Head of caudate nucleus (tissue), 42 donors: ENCODE data around the gene SPTBN4.

ENCODE experiments used
- DNase-seq, 42 donors: peaks; one replicate each; pipeline versions ENCODE4 v3.0.0 to v3.0.0-alpha.2; 2020 to 2021; ENCODE audit warnings: mixed read lengths in 7 of 42
- intact Hi-C: fragments of 100-400 bp; cut with DNase I; formaldehyde crosslinking; loops from one replicate; pipeline ENCODE4 v1.15.0; 2022

SPTBN4 gene

GRCh38 chr19:40604647-40605215 is 137.9 kb downstream of the SPTBN4 start:
- intact Hi-C loops, result no loop called here
- DNase-seq, result no peak

GRCh38 chr19:40605216-40605971 is 138.6 kb downstream of the SPTBN4 start:
- intact Hi-C loops, result no loop called here
- peak in 40 of 42 donors; percentile 39 to 86 (median 66) for DNase-seq

GRCh38 chr19:40607311-40608239 is 140.8 kb downstream of the SPTBN4 start:
- intact Hi-C loops, result no loop called here
- DNase-seq, result no peak

GRCh38 chr19:40608240-40608621 is 141.4 kb downstream of the SPTBN4 start:
- no peak for DNase-seq
- intact Hi-C loops, result no loop called here

DNA sequence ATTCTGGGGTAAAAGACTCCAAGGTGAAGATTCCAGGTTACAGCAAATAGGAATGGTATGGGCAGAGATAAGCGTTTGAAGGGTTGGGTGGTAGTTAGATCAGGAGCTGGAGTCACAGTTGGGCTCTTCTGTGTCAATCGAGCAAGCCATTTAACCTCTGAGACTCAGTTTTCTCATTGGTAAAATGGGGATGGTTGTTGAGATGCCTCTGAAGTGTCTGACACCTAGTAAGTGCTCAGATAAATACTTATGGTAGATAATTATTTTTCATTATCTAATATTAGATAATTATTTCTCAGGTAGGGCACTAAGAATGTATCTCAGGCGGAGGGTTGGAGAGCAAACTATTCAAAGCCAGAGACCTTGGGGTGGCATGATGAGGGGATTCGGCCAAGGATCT is 142.2 kb downstream of the SPTBN4 start:
- intact Hi-C loops, result no loop called here
- DNase-seq, result no peak

DNA sequence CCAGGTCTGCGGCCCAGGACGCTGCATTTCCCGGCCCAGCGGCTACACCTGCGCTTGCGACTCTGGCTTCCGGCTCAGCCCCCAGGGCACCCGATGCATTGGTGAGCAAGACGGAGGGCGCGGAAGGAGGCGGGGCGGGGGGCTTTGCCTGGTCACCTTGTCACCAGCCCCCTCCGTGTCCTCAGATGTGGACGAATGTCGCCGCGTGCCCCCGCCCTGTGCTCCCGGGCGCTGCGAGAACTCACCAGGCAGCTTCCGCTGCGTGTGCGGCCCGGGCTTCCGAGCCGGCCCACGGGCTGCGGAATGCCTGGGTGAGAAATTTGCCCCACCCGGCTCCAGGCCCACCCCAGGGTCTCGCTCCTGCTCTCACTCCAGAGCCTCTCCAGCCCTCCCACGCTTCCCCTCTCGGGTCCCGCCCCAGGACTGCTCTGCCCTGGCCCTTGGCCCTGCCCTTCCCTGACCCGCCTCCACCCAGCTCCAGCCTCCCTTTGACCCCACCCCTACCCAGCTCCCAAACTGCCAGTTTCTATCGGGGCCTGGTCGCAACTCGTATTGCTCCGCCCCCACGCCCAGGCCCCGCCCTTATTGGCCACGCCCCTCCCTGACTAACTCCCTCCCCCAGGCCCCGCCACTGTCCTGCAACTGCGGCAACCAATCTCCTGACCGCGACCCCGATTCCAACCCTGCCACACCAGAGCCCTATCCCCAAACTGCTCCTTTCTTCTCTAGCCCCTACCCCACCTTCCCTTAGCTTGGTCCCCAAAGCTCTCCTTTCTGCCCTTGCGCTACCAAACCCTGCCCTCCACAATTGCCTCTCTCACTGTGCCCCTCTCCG is 143.0 kb downstream of the SPTBN4 start:
- DNase-seq, result peak in 40 of 42 donors; percentile 48 to 90 (median 70)
- intact Hi-C loops, result no loop called here

DNA sequence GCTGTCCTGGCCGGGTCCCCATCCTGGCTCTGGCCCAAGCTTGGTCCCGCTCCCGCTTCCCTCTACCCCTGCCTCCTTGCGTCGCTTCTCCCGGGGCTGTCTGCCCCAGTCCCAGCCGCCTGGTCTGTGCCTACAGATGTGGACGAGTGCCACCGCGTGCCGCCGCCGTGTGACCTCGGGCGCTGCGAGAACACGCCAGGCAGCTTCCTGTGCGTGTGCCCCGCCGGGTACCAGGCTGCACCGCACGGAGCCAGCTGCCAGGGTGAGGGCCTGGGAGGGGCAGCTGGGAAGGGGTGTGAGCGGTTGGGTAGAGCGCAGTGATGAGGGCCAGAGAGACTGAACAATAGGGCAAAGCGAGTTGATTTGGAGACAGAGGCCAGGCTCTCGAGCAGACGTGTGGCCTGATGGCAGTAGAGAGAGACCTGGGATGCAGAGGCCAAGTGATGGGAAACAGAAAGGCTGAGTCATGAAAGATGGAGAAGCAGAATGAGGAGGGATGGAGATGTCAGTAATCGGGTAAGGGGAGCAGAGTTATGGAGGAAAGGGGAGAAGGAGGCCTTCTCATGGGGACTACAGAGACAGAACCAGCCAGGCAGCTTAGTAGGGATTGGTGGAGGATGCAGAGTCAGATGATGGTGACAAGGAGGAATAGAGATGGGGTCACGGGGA is 143.7 kb downstream of the SPTBN4 start:
- intact Hi-C loops, result no loop called here
- DNase-seq, result peak in 23 of 42 donors; percentile 13 to 76 (median 50)

DNA sequence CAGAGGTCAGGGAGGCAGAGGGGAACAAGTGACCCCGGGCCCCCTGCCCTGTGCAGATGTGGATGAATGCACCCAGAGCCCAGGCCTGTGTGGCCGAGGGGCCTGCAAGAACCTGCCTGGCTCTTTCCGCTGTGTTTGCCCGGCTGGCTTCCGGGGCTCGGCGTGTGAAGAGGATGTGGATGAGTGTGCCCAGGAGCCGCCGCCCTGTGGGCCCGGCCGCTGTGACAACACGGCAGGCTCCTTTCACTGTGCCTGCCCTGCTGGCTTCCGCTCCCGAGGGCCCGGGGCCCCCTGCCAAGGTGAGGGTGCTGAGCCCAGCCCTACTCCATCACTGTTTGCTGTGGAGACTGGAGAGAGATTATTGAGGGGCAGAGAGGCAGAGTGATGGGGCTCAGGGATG is 144.3 kb downstream of the SPTBN4 start:
- intact Hi-C loops, result no loop called here
- DNase-seq, result no peak

DNA sequence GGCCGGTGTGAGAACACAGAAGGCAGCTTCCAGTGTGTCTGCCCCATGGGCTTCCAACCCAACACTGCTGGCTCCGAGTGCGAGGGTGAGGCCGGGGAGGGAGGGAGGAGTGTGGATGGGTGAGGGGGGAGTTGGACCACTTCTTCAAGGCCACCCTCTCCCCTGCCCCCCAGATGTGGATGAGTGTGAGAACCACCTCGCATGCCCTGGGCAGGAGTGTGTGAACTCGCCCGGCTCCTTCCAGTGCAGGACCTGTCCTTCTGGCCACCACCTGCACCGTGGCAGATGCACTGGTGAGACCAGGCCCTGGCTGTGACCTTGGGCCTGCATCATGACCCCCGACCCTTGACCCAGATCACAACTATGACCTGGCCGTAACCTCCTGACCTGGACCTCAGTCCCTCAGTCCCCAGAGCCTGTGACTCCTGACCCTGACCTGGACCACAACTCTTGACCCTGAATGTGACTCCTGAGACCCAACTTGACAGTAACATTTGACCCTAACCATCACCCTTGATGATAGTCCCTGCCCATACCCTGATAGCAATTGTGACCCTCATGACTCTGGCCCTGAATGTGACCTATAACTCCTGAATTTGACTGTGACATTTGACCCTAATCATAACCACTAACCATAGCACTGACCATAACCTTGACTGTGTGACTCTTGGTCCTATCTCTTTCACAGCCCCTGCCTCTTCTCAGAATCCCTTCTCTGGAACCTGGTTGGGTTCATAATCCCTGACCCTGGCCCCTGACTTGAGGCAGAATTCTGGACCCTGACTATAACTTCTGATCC is 145.3 kb downstream of the SPTBN4 start:
- intact Hi-C loops, result no loop called here
- no peak for DNase-seq

GRCh38 chr19:40612831-40613689 is 146.3 kb downstream of the SPTBN4 start:
- peak in 3 of 42 donors; percentile 31 to 63 (median 33) for DNase-seq
- intact Hi-C loops, result no loop called here

DNA sequence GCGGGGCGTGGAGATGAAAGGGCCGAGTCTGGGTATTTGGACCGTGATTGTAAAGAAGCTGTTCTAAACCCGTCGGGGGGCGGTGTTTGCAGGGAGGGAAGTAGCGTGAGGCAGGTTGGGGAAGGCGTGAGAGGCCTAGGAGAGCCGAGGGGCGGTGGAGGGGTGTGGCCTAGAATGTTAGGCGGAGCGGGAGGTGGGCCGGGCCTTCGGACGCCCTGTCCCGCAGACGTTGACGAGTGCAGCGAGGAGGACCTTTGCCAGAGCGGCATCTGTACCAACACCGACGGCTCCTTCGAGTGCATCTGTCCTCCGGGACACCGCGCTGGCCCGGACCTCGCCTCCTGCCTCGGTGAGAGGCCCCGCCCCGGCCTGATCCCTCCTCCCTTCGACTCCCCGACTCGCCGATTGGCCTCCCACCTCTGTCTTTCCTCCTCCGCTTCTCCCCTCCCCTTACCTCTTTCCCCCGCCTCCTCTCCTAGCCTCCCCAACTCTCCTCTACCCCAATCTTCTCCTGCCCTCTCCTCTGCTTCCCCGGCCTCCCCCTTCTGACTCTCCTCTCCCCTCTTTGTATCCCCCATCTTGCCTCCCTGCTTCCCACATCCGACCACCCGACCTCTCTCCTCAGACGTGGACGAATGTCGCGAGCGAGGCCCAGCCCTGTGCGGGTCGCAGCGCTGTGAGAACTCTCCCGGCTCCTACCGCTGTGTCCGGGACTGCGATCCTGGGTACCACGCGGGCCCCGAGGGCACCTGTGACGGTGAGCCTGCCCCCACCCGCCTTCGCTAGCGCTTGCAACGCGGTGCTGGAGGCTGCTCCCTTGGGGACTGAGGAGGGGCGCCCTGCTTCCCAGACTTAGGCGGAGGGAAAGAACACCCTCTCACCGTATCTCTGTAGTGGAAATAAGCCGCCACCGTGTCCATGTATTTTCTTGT is 147.2 kb downstream of the SPTBN4 start:
- DNase-seq, result peak in 17 of 42 donors; percentile 21 to 69 (median 48)
- intact Hi-C loops, result no loop called here

DNA sequence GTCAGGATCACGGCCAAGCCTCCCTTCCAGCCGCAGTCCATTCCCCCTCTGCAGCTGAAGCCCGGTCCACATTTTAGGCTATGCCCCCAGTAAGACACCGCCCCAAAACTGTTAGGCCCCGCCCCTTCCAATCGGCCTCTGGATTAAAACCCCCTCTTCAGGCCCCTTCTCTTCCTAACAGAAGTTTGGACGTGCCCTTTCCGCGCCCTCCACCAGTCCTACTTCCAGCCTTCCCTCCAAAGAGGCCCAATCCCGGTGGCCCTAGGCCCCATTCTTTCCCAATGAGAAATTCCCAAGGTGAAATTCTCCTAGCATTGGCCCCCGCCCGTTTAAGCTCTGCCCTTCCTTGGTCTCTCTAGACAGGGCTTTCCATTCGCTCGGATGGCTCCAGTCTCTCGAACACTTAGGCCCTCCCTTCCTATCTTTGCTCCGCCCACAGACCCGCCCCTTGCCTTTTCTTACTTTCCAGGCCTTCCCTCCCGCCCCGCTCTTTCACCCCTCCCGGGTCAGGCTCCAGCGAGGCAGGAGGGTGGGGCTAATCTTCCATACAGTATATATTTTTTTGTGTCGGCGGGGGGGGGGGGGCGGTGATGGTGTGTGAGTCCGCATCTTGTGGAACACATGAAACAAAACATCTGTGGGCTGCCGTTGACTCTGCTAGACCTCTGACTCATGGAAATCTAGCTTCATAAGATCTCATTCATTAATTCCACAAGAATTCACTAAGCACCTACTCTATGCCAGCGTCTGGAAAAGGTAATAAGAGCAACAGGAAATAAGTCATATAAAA is 148.0 kb downstream of the SPTBN4 start:
- peak in 16 of 42 donors; percentile 31 to 65 (median 56) for DNase-seq

GRCh38 chr19:40616178-40616577 is 149.4 kb downstream of the SPTBN4 start:
- intact Hi-C loops, result no loop called here

More for the DNA sequence above, 148.0 kb downstream of the SPTBN4 start:
- intact Hi-C loops, result no loop called here

DNA sequence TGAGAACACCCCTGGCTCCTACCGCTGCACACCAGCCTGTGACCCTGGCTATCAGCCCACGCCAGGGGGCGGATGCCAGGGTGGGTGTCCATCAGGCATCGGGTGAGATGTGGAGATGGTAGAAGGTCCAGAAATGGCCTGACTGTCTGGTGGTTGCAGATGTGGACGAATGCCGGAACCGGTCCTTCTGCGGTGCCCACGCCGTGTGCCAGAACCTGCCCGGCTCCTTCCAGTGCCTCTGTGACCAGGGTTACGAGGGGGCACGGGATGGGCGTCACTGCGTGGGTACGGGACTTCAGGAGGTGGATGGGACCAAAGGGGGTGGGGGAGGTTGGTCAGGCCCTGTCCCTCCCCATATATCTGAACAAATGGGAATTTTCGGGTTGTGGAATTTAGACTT is 150.1 kb downstream of the SPTBN4 start:
- intact Hi-C loops, result no loop called here

More at GRCh38 chr19:40616178-40616577, 149.4 kb downstream of the SPTBN4 start:
- no peak for DNase-seq

DNA sequence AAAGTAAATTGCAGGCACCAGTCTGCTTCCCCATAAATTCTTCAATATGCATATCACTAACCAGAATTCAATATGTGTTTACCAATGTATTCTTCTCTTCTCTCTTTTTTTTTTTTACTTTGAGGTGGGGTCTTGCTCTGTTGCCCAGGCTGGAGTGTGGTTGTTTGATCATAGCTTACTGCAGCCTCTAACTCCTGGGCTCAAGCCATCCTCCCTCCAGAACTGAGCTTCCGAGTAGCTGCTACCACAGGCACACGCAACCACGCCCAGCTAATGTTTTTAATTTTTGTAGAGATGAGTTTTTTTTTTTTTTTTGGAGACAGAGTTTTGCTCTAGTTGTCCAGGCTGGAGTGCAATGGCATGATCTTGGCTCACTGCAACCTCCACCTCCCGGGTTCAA is 151.2 kb downstream of the SPTBN4 start:
- intact Hi-C loops, result no loop called here
- DNase-seq, result no peak

More for the DNA sequence above, 150.1 kb downstream of the SPTBN4 start:
- no peak for DNase-seq
